Sigmoid colon (tissue), 7 donors: Measurements from ENCODE around the gene KLK12. TPM values are rescaled to one million over a fixed set of nuclear protein-coding genes. Genes with fewer than 3 reads are reported as not detected.
A peak's percentile ranks its signal among the peaks of the same experiment; 100 is the strongest.
"Not testable (repeated sequence)": the region's sequence is repeated elsewhere in the genome, so short reads cannot be mapped to it uniquely, and the experiment has no call there.

Experiments used
- DNase-seq: peaks from one replicate; pipeline ENCODE4 v3.0.0-alpha.2; 2019
- H3K27ac ChIP-seq, 4 donors: fragments of 200-600 bp; sonication (generic); one replicate each; pipeline ENCODE4 v1.5.1; 2016 to 2019; ENCODE audit warnings: mild to moderate bottlenecking in 1 of 4
- H3K27me3 ChIP-seq, 3 donors: fragments of 200-600 bp; sonication (generic); one replicate each; pipeline ENCODE4 v1.5.1; 2019; ENCODE audit warnings: mild to moderate bottlenecking in 1 of 3
- H3K36me3 ChIP-seq, 4 donors: fragments of 200-600 bp; sonication (generic); one replicate each; pipeline ENCODE4 v1.5.1; 2016 to 2019
- H3K4me1 ChIP-seq, 4 donors: fragments of 200-600 bp; sonication (generic); one replicate each; pipeline ENCODE4 v1.5.1; 2017 to 2019
- H3K4me3 ChIP-seq, 4 donors: fragments of 200-600 bp; sonication (generic); one replicate each; pipeline ENCODE4 v1.5.1; 2017 to 2019; ENCODE audit warnings: mild to moderate bottlenecking in 2 of 4, moderate library complexity in 1 of 4
- H3K9me3 ChIP-seq, 4 donors: fragments of 200-600 bp in 3 of 4; sonication (generic) in 3 of 4; one replicate each; pipeline versions ENCODE4 v1.5.1 to v1.6.1; 2013 to 2019
- CTCF ChIP-seq, 4 experiments: fragments of 450-650 bp in 3 of 4; fragments of 200-600 bp in 1 of 4; IDR thresholded peaks; one replicate each; pipeline ENCODE4 v1.5.1; 2016 to 2019; ENCODE audit warnings: antibody characterized with exemption in 4 of 4, mild to moderate bottlenecking in 3 of 4, moderate library complexity in 2 of 4
- EP300 ChIP-seq, 4 donors: sonication (generic); formaldehyde crosslinking; IDR thresholded peaks; one replicate each; pipeline ENCODE4 v1.6.1; 2017; ENCODE audit warnings: antibody characterized with exemption in 4 of 4
- POLR2A ChIP-seq, 2 donors: fragments of 450-650 bp; IDR thresholded peaks; one replicate each; pipeline ENCODE4 v1.6.1; 2016; ENCODE audit warnings: antibody characterized with exemption in 2 of 2, mild to moderate bottlenecking in 2 of 2, moderate library complexity in 2 of 2
- POLR2AphosphoS5 ChIP-seq, 4 donors: sonication (generic); formaldehyde crosslinking; IDR thresholded peaks; one replicate each; pipeline ENCODE4 v1.6.1; 2017; ENCODE audit warnings: antibody characterized with exemption in 4 of 4
- WGBS, 2 donors: extraction: QIAGEN DNeasy Blood & Tissue Kit; methylation state at CpG; one replicate each; pipeline ENCODE4 v1.1.7; 2013; 5-methylcytosine and 5-hydroxymethylcytosine counted together
- intact Hi-C: fragments of 100-400 bp; cut with DNase I; formaldehyde crosslinking; loops from one replicate; pipeline ENCODE4 v1.15.1; 2023
- polyA plus RNA-seq, 3 donors: library from polyadenylated mRNA; stranded (reverse); fragments of 200-250 nt; gene quantifications; one replicate each; pipeline ENCODE4 v1.2.3, GENCODE V29; 2013
- total RNA-seq, 4 donors: library from RNA; depleted of rRNA; stranded (reverse); fragments of >200 nt; gene quantifications; one replicate each; pipeline ENCODE4 v1.1.0, GENCODE V29; 2016
- donor health status: healthy with polysubstance abuse.
- donor health status: Bipolar disorder and iron deficiency.
- donor health status: healthy.

Gene KLK12
- total and polyA plus RNA-seq, 7 donors: 2.6 TPM; not detected in 6

DNA sequence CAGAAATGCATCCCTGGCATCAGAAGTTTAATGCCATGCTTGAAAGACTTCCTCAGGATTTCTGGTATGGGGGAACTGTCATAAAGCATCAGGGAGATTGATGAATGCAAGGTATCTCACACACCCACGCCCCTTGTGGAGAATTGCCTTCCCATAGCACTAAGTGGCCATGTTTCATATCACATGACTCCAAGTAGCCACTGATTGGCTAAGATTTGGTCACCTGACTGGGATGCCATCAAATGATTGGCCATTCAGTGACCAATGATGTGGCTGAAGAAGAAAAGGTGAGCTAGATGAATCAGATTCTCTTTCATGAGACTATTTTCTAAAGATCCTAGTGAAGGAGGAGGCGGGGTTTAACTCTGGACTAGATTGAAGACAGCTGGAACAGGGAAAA is 40.7 kb downstream of the KLK12 start:
- Histone ChIP-seq H3K4me3 (no peak overlapping the region), H3K27me3 (peaks cover 0 to 10% (median 2%) of the 10 kb centered on the region in 3 donors), H3K9me3 (no peaks in the 10 kb centered on the region), H3K4me1 (no peaks in the 10 kb centered on the region), H3K36me3 (no peaks in the 10 kb centered on the region), H3K27ac (no peak overlapping the region)
- WGBS, 2 donors: 66 to 81% methylated on average over 2 of the region's 2 CpGs
- peak; percentile 7 for DNase-seq
- intact Hi-C loops: no loop called here
- TF ChIP-seq CTCF (IDR thresholded peaks at IDR 0.05): no peak
- TF ChIP-seq POLR2A (IDR thresholded peaks at IDR 0.05): no peak
- TF ChIP-seq POLR2AphosphoS5 (IDR thresholded peaks at IDR 0.05): no peak
- TF ChIP-seq EP300 (IDR thresholded peaks at IDR 0.05): no peak

DNA sequence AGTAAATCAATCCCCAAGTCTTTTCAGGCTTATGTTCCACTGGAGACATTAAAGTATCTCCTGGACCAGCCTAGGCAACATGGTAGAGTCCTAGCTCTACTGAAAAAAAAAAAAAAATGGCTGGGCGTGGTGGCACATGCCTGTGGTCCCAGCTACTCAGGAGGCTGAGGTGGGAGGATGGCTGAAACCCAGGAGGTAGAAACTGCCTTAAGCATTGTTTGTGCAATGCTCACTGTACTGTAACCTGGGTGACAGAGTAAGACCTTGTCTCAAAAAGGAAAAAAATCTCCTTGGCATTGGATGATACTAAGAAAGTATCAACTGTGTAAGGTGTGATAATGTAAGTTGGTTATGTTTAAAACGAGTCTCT is 42.2 kb downstream of the KLK12 start:
- 52 to 75% methylated on average over 2 of the region's 2 CpGs for WGBS, 2 donors
- no peaks in the 10 kb centered on the region for H3K9me3 ChIP-seq
- DNase-seq: peak; percentile 2
- H3K4me3 ChIP-seq: no peak overlapping the region
- no peaks in the 10 kb centered on the region for H3K36me3 ChIP-seq
- intact Hi-C loops: no loop called here
- H3K27me3 ChIP-seq: no peaks in the 10 kb centered on the region
- H3K4me1 ChIP-seq: no peaks in the 10 kb centered on the region
- no peak overlapping the region for H3K27ac ChIP-seq
- TF ChIP-seq POLR2A (IDR thresholded peaks at IDR 0.05): no peak
- no peak for TF ChIP-seq CTCF (IDR thresholded peaks at IDR 0.05)
- no peak for TF ChIP-seq POLR2AphosphoS5 (IDR thresholded peaks at IDR 0.05)

- H3K4me1 ChIP-seq, H3K36me3 ChIP-seq, H3K9me3 ChIP-seq, intact Hi-C loops, H3K4me3 ChIP-seq, H3K27ac ChIP-seq: not testable (repeated sequence)
- 85 to 87% methylated on average over 14 of the region's 14 CpGs for WGBS, 2 donors
- peak; percentile 28 for DNase-seq
- peaks cover 5 to 33% (median 7%) of the 10 kb centered on the region in 3 donors for H3K27me3 ChIP-seq
Measured at GRCh38 chr19:50984416-50984815, 50.4 kb downstream of the KLK12 start.

GRCh38 chr19:50983625-50984292 is 51.0 kb downstream of the KLK12 start, which contains the start of gene KLK7:
Gene KLK7 (minus strand): TSS chr19:50983917. CDS start chr19:50982399, 1,518 bp downstream.
- WGBS, 2 donors: 19 to 34% methylated on average over 28 of the region's 28 CpGs
- DNase-seq: peak; percentile 34
- Histone ChIP-seq H3K9me3 (no peaks in the 10 kb centered on the region), H3K27me3 (peaks cover 5 to 34% (median 7%) of the 10 kb centered on the region in 3 donors), H3K4me1 (no peaks in the 10 kb centered on the region), H3K4me3 (no peak within 1 kb of the TSS), H3K36me3 (no peaks in the 10 kb centered on the region), H3K27ac (no peak within 1 kb of the TSS)
- no peak for TF ChIP-seq POLR2AphosphoS5 (IDR thresholded peaks at IDR 0.05)
- no peak for TF ChIP-seq POLR2A (IDR thresholded peaks at IDR 0.05)
- no peak for TF ChIP-seq EP300 (IDR thresholded peaks at IDR 0.05)
- no peak for TF ChIP-seq CTCF (IDR thresholded peaks at IDR 0.05)
- intact Hi-C loops: no loop called here

DNA sequence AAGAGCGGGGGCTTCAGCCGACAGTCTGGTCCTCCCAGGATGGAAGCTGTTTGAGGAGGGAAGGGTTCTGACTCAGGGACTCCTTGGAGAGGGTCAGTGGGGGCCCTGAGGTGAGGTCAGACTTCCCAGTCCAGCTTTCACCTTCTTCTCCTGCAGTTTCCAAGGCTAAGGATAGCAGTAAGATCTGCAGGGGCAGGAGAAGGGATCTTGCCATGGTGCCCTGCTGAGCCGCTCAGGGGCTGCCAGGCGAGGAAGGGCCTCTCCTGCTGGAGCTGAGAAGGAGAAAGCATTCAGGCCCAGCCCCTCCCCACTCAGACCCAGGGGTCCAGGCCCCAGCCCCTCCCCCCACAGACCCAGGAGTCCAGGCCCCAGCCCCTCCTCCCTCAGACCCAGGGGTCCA is 52.6 kb downstream of the KLK12 start:
- no peak overlapping the region for H3K27ac ChIP-seq

More for the DNA sequence above, 52.6 kb downstream of the KLK12 start:
- intact Hi-C loops: no loop called here
- 79 to 81% methylated on average over 4 of the region's 4 CpGs for WGBS, 2 donors
- no peaks in the 10 kb centered on the region for H3K4me1 ChIP-seq
- no peak overlapping the region for H3K4me3 ChIP-seq
- no peaks in the 10 kb centered on the region for H3K36me3 ChIP-seq
- peaks cover 5 to 43% (median 7%) of the 10 kb centered on the region in 3 donors for H3K27me3 ChIP-seq
- no peaks in the 10 kb centered on the region for H3K9me3 ChIP-seq
- DNase-seq: peak; percentile 30
- TF ChIP-seq EP300 (IDR thresholded peaks at IDR 0.05) (no peak), POLR2AphosphoS5 (IDR thresholded peaks at IDR 0.05) (no peak), POLR2A (IDR thresholded peaks at IDR 0.05) (no peak), CTCF (IDR thresholded peaks at IDR 0.05) (no peak)
